Amniotic stem cell (primary cell): ENCODE results near the gene RNF149.

ENCODE experiments used
- DNase-seq: peaks from one replicate; lab custom pipeline; 2025; lab: John Stamatoyannopoulos, UW

RNF149 gene

GRCh38 chr2:101231240-101231639 lies 77.3 kb downstream of the RNF149 start:
- DNase-seq, result no peak

GRCh38 chr2:101230541-101231001 lies 77.9 kb downstream of the RNF149 start:
- DNase-seq, result peak; percentile 34
